Measurements from ENCODE around the gene SUSD3. TPM values are rescaled to one million over a fixed set of nuclear protein-coding genes. Genes with fewer than 3 reads are reported as not detected.

The SUSD3 gene
- total RNA-seq (2013), result 12.0 TPM
- 10 to 100 TPM; 10.5 to 24.6 (median 15.7) TPM for polyA plus RNA-seq
- polyA minus RNA-seq, result 14.7 and 25.7 TPM in 2 replicates
- total RNA-seq, result 0.42 to 5.6 (median 3.3) reads per million in 11 experiments

DNA sequence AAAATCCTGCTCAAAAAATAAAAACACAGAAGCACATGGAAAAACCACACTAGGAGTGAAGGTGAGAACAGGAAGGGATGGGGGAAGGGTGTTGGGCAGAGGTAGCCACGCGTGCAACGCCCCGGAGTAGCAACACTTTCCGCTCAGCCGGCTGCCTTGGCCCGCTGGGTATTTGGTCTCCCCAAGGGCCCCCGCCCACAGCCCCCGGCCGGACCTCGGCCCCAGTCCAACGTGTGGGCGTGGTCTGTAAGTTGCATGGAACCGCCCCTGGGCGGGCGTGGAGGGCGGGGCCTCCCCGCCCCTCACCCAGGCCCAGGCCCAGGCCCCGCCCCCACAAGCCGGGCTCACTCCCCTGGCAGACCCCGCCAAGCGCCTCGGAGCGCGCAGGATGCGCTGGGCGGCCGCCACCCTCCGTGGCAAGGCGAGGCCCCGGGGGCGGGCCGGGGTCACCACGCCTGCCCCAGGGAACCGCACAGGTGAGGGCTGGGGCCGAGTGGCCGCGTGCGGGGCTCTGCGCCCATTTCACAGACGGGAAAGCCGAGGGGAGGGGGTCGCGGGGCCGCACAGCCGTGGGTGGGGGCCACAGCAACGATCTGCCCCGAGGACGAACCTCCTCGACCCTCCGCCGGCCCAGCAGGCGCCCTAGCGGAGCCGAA, at the start of gene SUSD3:
SUSD3 (plus strand) TSS at position 347 of the 656 bp plus-strand sequence; CDS start at position 389, 42 bp downstream.
- no peaks in the 10 kb centered on the region for H3K36me3 ChIP-seq (replicated peaks in 1 of 2; ENCODE audit: control insufficient read depth in 1 of 2, insufficient read depth in 2 of 2, low read length in 2 of 2)
- peak in 2 of 3 donors; percentile 30 to 33 for DNase-seq
- H2AFZ ChIP-seq (ENCODE audit: insufficient read depth, low read depth, low read length, poor library complexity, severe bottlenecking), result peak within 1 kb of the TSS; percentile 82
- TF ChIP-seq, protein P1, sequence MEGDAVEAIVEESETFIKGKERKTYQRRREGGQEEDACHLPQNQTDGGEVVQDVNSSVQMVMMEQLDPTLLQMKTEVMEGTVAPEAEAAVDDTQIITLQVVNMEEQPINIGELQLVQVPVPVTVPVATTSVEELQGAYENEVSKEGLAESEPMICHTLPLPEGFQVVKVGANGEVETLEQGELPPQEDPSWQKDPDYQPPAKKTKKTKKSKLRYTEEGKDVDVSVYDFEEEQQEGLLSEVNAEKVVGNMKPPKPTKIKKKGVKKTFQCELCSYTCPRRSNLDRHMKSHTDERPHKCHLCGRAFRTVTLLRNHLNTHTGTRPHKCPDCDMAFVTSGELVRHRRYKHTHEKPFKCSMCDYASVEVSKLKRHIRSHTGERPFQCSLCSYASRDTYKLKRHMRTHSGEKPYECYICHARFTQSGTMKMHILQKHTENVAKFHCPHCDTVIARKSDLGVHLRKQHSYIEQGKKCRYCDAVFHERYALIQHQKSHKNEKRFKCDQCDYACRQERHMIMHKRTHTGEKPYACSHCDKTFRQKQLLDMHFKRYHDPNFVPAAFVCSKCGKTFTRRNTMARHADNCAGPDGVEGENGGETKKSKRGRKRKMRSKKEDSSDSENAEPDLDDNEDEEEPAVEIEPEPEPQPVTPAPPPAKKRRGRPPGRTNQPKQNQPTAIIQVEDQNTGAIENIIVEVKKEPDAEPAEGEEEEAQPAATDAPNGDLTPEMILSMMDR (IDR thresholded peaks at IDR 0.05), result no peak
- H3K27ac ChIP-seq (ENCODE audit: low read depth in 1 of 2, low read length in 2 of 2), result peak within 1 kb of the TSS in 1 of 2 donors; percentile 68
- peak within 1 kb of the TSS; percentile 47 to 77 (median 48) for H3K4me3 ChIP-seq (replicated peaks in 1 of 3; ENCODE audit: low read depth in 2 of 3, low read length in 3 of 3)
- peaks cover 66% of the 10 kb centered on the region for H3K4me1 Mint-ChIP-seq
- peaks cover 0 to 3% (median 0%) of the 10 kb centered on the region in 7 donors for H3K9me3 Mint-ChIP-seq
- intact Hi-C loops (cut with micrococcal nuclease), result no loop called here
- 1% methylated on average over 45 of the region's 55 CpGs for WGBS (ENCODE audit: insufficient coverage)
- H3K27ac Mint-ChIP-seq, result peak within 1 kb of the TSS in 6 of 7 donors; percentile 71 to 93 (median 82)
- H3K27me3 Mint-ChIP-seq (ENCODE audit: low read depth in 3 of 3), result peaks cover 4 to 8% (median 6%) of the 10 kb centered on the region in 3 donors
- peaks cover 3 to 7% of the 10 kb centered on the region in 2 donors for H3K36me3 Mint-ChIP-seq
- H3K4me3 Mint-ChIP-seq, result peak within 1 kb of the TSS; percentile 90 to 94
- H3K4me2 ChIP-seq (replicated peaks; ENCODE audit: extremely low read depth, low read length, poor library complexity, severe bottlenecking), result peak within 1 kb of the TSS; percentile 86
- H3K4me1 ChIP-seq (ENCODE audit: control insufficient read depth in 1 of 2, insufficient read depth in 2 of 2, low read length in 2 of 2), result peaks cover 44 to 73% of the 10 kb centered on the region in 2 donors
- H3K9me3 ChIP-seq (replicated peaks in 1 of 2; ENCODE audit: control insufficient read depth in 1 of 2, insufficient read depth in 1 of 2, low read length in 2 of 2), result no peaks in the 10 kb centered on the region
- H3K9ac ChIP-seq (ENCODE audit: insufficient read depth, low read length, poor library complexity, severe bottlenecking), result peak within 1 kb of the TSS; percentile 62
- no peaks in the 10 kb centered on the region for H4K20me1 ChIP-seq (ENCODE audit: insufficient read depth, low read length)
- H3K27me3 ChIP-seq (ENCODE audit: control insufficient read depth in 2 of 2, insufficient read depth in 2 of 2, low read length in 2 of 2), result no peaks in the 10 kb centered on the region
- peaks cover 35% of the 10 kb centered on the region for H3K79me2 ChIP-seq (ENCODE audit: insufficient read depth, low read length)

GRCh38 chr9:93009337-93010015, 49.0 kb upstream of the SUSD3 start:
- Histone ChIP-seq H3K4me1 (ENCODE audit: control insufficient read depth in 1 of 2, insufficient read depth in 2 of 2, low read length in 2 of 2) (no peaks in the 10 kb centered on the region), H3K9me3 (replicated peaks in 1 of 2; ENCODE audit: control insufficient read depth in 1 of 2, insufficient read depth in 1 of 2, low read length in 2 of 2) (no peaks in the 10 kb centered on the region), H3K4me2 (replicated peaks; ENCODE audit: extremely low read depth, low read length, poor library complexity, severe bottlenecking) (no peak overlapping the region), H2AFZ (ENCODE audit: insufficient read depth, low read depth, low read length, poor library complexity, severe bottlenecking) (no peak overlapping the region), H3K79me2 (ENCODE audit: insufficient read depth, low read length) (peaks cover 53% of the 10 kb centered on the region), H4K20me1 (ENCODE audit: insufficient read depth, low read length) (peaks cover 95% of the 10 kb centered on the region), H3K27me3 (ENCODE audit: control insufficient read depth in 2 of 2, insufficient read depth in 2 of 2, low read length in 2 of 2) (no peaks in the 10 kb centered on the region), H3K36me3 (replicated peaks in 1 of 2; ENCODE audit: control insufficient read depth in 1 of 2, insufficient read depth in 2 of 2, low read length in 2 of 2) (peaks cover 80 to 96% of the 10 kb centered on the region in 2 donors), H3K9ac (ENCODE audit: insufficient read depth, low read length, poor library complexity, severe bottlenecking) (no peak overlapping the region), H3K4me3 (replicated peaks in 1 of 3; ENCODE audit: low read depth in 2 of 3, low read length in 3 of 3) (no peak overlapping the region), H3K27ac (ENCODE audit: low read depth in 1 of 2, low read length in 2 of 2) (peak overlapping the region in 1 of 2 donors; percentile 20)
- Mint-ChIP-seq H3K36me3 (peaks cover 72 to 98% of the 10 kb centered on the region in 2 donors), H3K4me3 (peak overlapping the region in 1 of 2 donors; percentile 34), H3K27me3 (ENCODE audit: low read depth in 3 of 3) (peaks cover 0 to 1% (median 0%) of the 10 kb centered on the region in 3 donors), H3K4me1 (no peaks in the 10 kb centered on the region), H3K9me3 (peaks cover 0 to 2% (median 0%) of the 10 kb centered on the region in 7 donors), H3K27ac (peak overlapping the region in 4 of 7 donors; percentile 50 to 84 (median 64))
- TF ChIP-seq, protein P1 (IDR thresholded peaks at IDR 0.05), result no peak
- WGBS (ENCODE audit: insufficient coverage), result 96% methylated on average over 21 of the region's 21 CpGs
- intact Hi-C loops (cut with micrococcal nuclease), result loop anchor here in 1 of 2 donors (10.0 kb wide), 1 partner anchor 1455 kb away; no protein-coding TSS in a partner anchor
- DNase-seq, result no peak
